SK-N-SH (cell line): Measurements from ENCODE around the gene ACAD11. TPM values are rescaled to one million over a fixed set of nuclear protein-coding genes. Genes with fewer than 3 reads are reported as not detected.

Experiments
- CTCF ChIA-PET: fragments of 300-600, 350-600 bp; formaldehyde crosslinking; extraction: SDS; loops from one replicate; lab custom pipeline; 2021; lab: Yijun Ruan, JAX
- POLR2A ChIA-PET: fragments of 350-600 bp; sonication (Branson Sonifier 250); formaldehyde crosslinking; extraction: SDS; loops from one replicate; lab custom pipeline; 2020; ENCODE audit warnings: antibody characterized with exemption, inconsistent platforms; lab: Yijun Ruan, JAX
- DNase-seq: peaks from one replicate; pipeline ENCODE4 v3.0.0; 2012
- H2AFZ ChIP-seq: fragments of 200-600 bp; sonication (generic); 2 replicates; pipeline ENCODE4 v1.8.1; 2016; ENCODE audit warnings: antibody characterized with exemption, mild to moderate bottlenecking, low read depth
- H3F3A ChIP-seq: fragments of 200-600 bp; sonication (generic); replicated peaks from 2 replicates; pipeline ENCODE3; 2016; ENCODE audit warnings: antibody characterized with exemption, mild to moderate bottlenecking; ENCODE audit not compliant: insufficient read depth
- H3K27ac ChIP-seq, 2 experiments: fragments of 200-500 bp in 1 of 2; fragments of 200-600 bp in 1 of 2; sonication (Bioruptor generic) in 1 of 2; sonication (generic), shearing (Covaris generic) in 1 of 2; 2 replicates each; pipeline versions ENCODE4 v1.5.1 to v1.6.1; 2014 to 2016; ENCODE audit warnings: low read depth in 2 of 2, inconsistent platforms in 1 of 2, low read length in 1 of 2, mild to moderate bottlenecking in 1 of 2, mixed read lengths in 1 of 2
- H3K27me3 ChIP-seq: fragments of 200-600 bp; sonication (generic), shearing (Covaris generic); 2 replicates; pipeline ENCODE4 v1.6.1; 2016; ENCODE audit warnings: mixed run types; ENCODE audit not compliant: insufficient read depth
- H3K36me3 ChIP-seq, 2 experiments: fragments of 200-500 bp in 1 of 2; fragments of 200-600 bp in 1 of 2; sonication (Bioruptor generic) in 1 of 2; sonication (generic) in 1 of 2; replicated peaks in 1 of 2; 2 replicates each; pipeline versions ENCODE3 to v1.5.1; 2014 to 2016; ENCODE audit warnings: low read length in 1 of 2, mild to moderate bottlenecking in 1 of 2; ENCODE audit not compliant: insufficient read depth in 2 of 2, control insufficient read depth in 1 of 2
- H3K4me1 ChIP-seq, 2 experiments: fragments of 200-500 bp in 1 of 2; fragments of 200-600 bp in 1 of 2; sonication (Bioruptor generic) in 1 of 2; sonication (generic), shearing (Covaris generic) in 1 of 2; 2 replicates each; pipeline versions ENCODE4 v1.5.1 to v1.6.1; 2014 to 2016; ENCODE audit warnings: low read depth in 1 of 2, low read length in 1 of 2, mixed run types in 1 of 2; ENCODE audit not compliant: insufficient read depth in 2 of 2, control insufficient read depth in 1 of 2
- H3K4me2 ChIP-seq: fragments of 200-600 bp; sonication (generic), shearing (Covaris generic); 2 replicates; pipeline ENCODE4 v1.6.1; 2017; ENCODE audit warnings: mixed run types
- H3K4me3 ChIP-seq, 2 experiments: fragments of 200-500 bp in 1 of 2; fragments of 200-600 bp in 1 of 2; sonication (Bioruptor generic) in 1 of 2; sonication (generic), shearing (Covaris generic) in 1 of 2; 2 replicates each; pipeline versions ENCODE4 v1.5.1 to v1.8.1; 2014 to 2016; ENCODE audit warnings: low read depth in 2 of 2, inconsistent platforms in 1 of 2, low read length in 1 of 2, mild to moderate bottlenecking in 1 of 2, mixed read lengths in 1 of 2, moderate library complexity in 1 of 2
- H3K79me2 ChIP-seq: fragments of 200-600 bp; sonication (generic); 2 replicates; pipeline ENCODE4 v1.8.1; 2017; ENCODE audit warnings: mild to moderate bottlenecking; ENCODE audit not compliant: insufficient read depth
- H3K9ac ChIP-seq: fragments of 200-600 bp; sonication (generic); 2 replicates; pipeline ENCODE4 v1.6.1; 2017; ENCODE audit warnings: mixed run types
- H3K9me2 ChIP-seq: fragments of 200-600 bp; sonication (generic); 2 replicates; pipeline ENCODE4 v1.6.1; 2017; ENCODE audit warnings: mixed run types
- H3K9me3 ChIP-seq: fragments of 200-600 bp; sonication (generic); 2 replicates; pipeline ENCODE4 v1.6.1; 2017; ENCODE audit warnings: mixed run types, mild to moderate bottlenecking, moderate library complexity
- H4K20me1 ChIP-seq: fragments of 200-600 bp; sonication (generic); 2 replicates; pipeline ENCODE4 v1.6.1; 2017; ENCODE audit warnings: mild to moderate bottlenecking, mixed run types; ENCODE audit not compliant: insufficient read depth
- EP300 ChIP-seq, 2 experiments: IDR thresholded peaks; 2 replicates each; pipeline versions ENCODE4 v1.4.0 to v1.6.1; 2012; ENCODE audit warnings: borderline replicate concordance in 1 of 2, low read depth in 1 of 2, low read length in 1 of 2
- EZH2phosphoT487 ChIP-seq: fragments of 200-600 bp; sonication (generic); IDR thresholded peaks from 2 replicates; pipeline ENCODE4 v1.6.1; 2017; ENCODE audit warnings: low read depth, mixed run types, mild to moderate bottlenecking, antibody characterized with exemption, moderate library complexity, borderline replicate concordance
- FOSL2 ChIP-seq: IDR thresholded peaks from 2 replicates; pipeline ENCODE4 v1.4.0; 2012; ENCODE audit warnings: low read depth, mild to moderate bottlenecking, moderate library complexity, borderline replicate concordance
- FOXJ3 ChIP-seq: sonication (generic); formaldehyde crosslinking; IDR thresholded peaks from 2 replicates; pipeline ENCODE4 v1.5.1; 2020; ENCODE audit warnings: mild to moderate bottlenecking, missing genetic modification reagents
- GATA2 ChIP-seq: sonication (generic); formaldehyde crosslinking; IDR thresholded peaks from 2 replicates; pipeline ENCODE4 v1.5.0; 2020; ENCODE audit warnings: mild to moderate bottlenecking, missing genetic modification reagents
- JUND ChIP-seq: IDR thresholded peaks from 2 replicates; pipeline ENCODE4 v1.4.0; 2012
- MAX ChIP-seq: IDR thresholded peaks from 2 replicates; pipeline ENCODE4 v1.4.0; 2012; ENCODE audit warnings: low read depth
- MEF2A ChIP-seq: IDR thresholded peaks from 2 replicates; pipeline ENCODE4 v1.4.0; 2012; ENCODE audit warnings: low read depth, borderline replicate concordance
- MXI1 ChIP-seq: IDR thresholded peaks from 2 replicates; pipeline ENCODE4 v1.6.1; 2012; ENCODE audit warnings: mild to moderate bottlenecking, low read depth, low read length, improper control_type of control experiment
- NFIC ChIP-seq: IDR thresholded peaks from 2 replicates; pipeline ENCODE4 v1.4.0; 2012; ENCODE audit warnings: borderline replicate concordance
- RFX5 ChIP-seq: IDR thresholded peaks from 2 replicates; pipeline ENCODE4 v1.6.1; 2012; ENCODE audit warnings: mild to moderate bottlenecking, improper control_type of control experiment, low read length
- SIN3A ChIP-seq: IDR thresholded peaks from 2 replicates; pipeline ENCODE4 v1.6.1; 2012; ENCODE audit warnings: low read depth, mild to moderate bottlenecking, low read length, moderate library complexity, borderline replicate concordance
- SMC3 ChIP-seq: IDR thresholded peaks from 2 replicates; pipeline ENCODE4 v1.6.1; 2012; ENCODE audit warnings: low read depth, low read length, improper control_type of control experiment
- TCF12 ChIP-seq: IDR thresholded peaks from 2 replicates; pipeline ENCODE4 v1.4.0; 2012
- TEAD4 ChIP-seq: IDR thresholded peaks from 2 replicates; pipeline ENCODE4 v1.4.0; 2012; ENCODE audit warnings: mild to moderate bottlenecking, borderline replicate concordance; ENCODE audit not compliant: insufficient read depth
- YY1 ChIP-seq: IDR thresholded peaks from 2 replicates; pipeline ENCODE4 v1.4.0; 2012; ENCODE audit warnings: low read depth, mild to moderate bottlenecking
- WGBS: methylation state at CpG from one replicate; pipeline ENCODE4 v1.1.6; 2017; ENCODE audit warnings: low lambda C conversion rate; 5-methylcytosine and 5-hydroxymethylcytosine counted together
- polyA plus RNA-seq, 3 experiments: library from polyadenylated mRNA; depleted of rRNA; stranded (reverse); fragments of >200 nt; gene quantifications; 2 replicates each; pipeline ENCODE4 v1.2.3, GENCODE V29; 2012
- TF ChIP-seq, protein P1 (sequence below): IDR thresholded peaks from 2 replicates; pipeline ENCODE4 v1.4.0; 2012; ENCODE audit warnings: low read depth, borderline replicate concordance
- TF ChIP-seq, protein P2 (sequence below): IDR thresholded peaks from 2 replicates; pipeline ENCODE4 v1.4.0; 2012; ENCODE audit warnings: low read depth, borderline replicate concordance

ACAD11 gene
- polyA plus RNA-seq, 1 of the 3 experiments (the other 2 are of a cell fraction) = 16.3 TPM

- WGBS = 100% methylated on average over 1 of the region's 1 CpG
- TF ChIP-seq TCF12 (no peak), YY1 (no peak), SMC3 (no peak), SIN3A (no peak), JUND (no peak), MXI1 (no peak)
- no peaks in the 10 kb centered on the region for H3K27me3 ChIP-seq
- peaks cover 18 to 32% of the 10 kb centered on the region in 2 experiments for H3K36me3 ChIP-seq
- H3K9ac ChIP-seq = no peak overlapping the region
- H3K4me1 ChIP-seq = peaks cover 0 to 31% of the 10 kb centered on the region in 2 experiments; a peak in 3 of 4 replicates
- no peaks in the 10 kb centered on the region for H4K20me1 ChIP-seq
- POLR2A ChIA-PET = interaction anchor here (0.8 kb wide), 1 partner anchor 14 kb away, joined by 3 read pairs; no protein-coding TSS in a partner anchor
- no peak overlapping the region for H2AFZ ChIP-seq
- H3K79me2 ChIP-seq = no peaks in the 10 kb centered on the region
- H3K9me3 ChIP-seq = no peaks in the 10 kb centered on the region
- no peaks in the 10 kb centered on the region for H3K9me2 ChIP-seq
- no peak overlapping the region for H3K4me3 ChIP-seq
- peak overlapping the region in 1 of 2 experiments; percentile 27; a peak in 2 of 4 replicates for H3K27ac ChIP-seq
- DNase-seq = no peak
- no peak overlapping the region for H3K4me2 ChIP-seq
- H3F3A ChIP-seq = peaks cover 23% of the 10 kb centered on the region
- CTCF ChIA-PET = interaction anchor here (1.1 to 1.2 kb wide), 2 partner anchors 16 to 283 kb away, joined by 3 to 4 read pairs; no protein-coding TSS in a partner anchor
Observed at GRCh38 chr3:132625613-132626012, 34.0 kb downstream of the ACAD11 start.

- H3K79me2 ChIP-seq = no peaks in the 10 kb centered on the region
- peaks cover 0 to 25% of the 10 kb centered on the region in 2 experiments; a peak in 3 of 4 replicates for H3K4me1 ChIP-seq
- H3F3A ChIP-seq = peaks cover 16% of the 10 kb centered on the region
- H3K4me3 ChIP-seq = no peak overlapping the region
- no peaks in the 10 kb centered on the region for H3K27me3 ChIP-seq
- POLR2A ChIA-PET = no interaction called here
- no peak overlapping the region for H3K9ac ChIP-seq
- peaks cover 19 to 33% of the 10 kb centered on the region in 2 experiments for H3K36me3 ChIP-seq
- CTCF ChIA-PET = interaction anchor here (1.1 to 1.4 kb wide), 2 partner anchors 89 to 282 kb away, joined by 3 to 4 read pairs; no protein-coding TSS in a partner anchor
- TF ChIP-seq EZH2phosphoT487 = no peak
- no peak for TF ChIP-seq MEF2A
- no peak for TF ChIP-seq GATA2 (CRISPR knock-in tag)
- TF ChIP-seq FOXJ3 = no peak
- no peak for TF ChIP-seq EP300 (IDR thresholded peaks at IDR 0.05; ENCODE audit: borderline replicate concordance in 1 of 2, low read depth in 1 of 2, low read length in 1 of 2)
- TF ChIP-seq MAX = no peak
- no peak for TF ChIP-seq MXI1
- TF ChIP-seq, protein P1, sequence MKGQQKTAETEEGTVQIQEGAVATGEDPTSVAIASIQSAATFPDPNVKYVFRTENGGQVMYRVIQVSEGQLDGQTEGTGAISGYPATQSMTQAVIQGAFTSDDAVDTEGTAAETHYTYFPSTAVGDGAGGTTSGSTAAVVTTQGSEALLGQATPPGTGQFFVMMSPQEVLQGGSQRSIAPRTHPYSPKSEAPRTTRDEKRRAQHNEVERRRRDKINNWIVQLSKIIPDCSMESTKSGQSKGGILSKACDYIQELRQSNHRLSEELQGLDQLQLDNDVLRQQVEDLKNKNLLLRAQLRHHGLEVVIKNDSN = no peak
- TF ChIP-seq TEAD4 = no peak
- TF ChIP-seq, protein P2, sequence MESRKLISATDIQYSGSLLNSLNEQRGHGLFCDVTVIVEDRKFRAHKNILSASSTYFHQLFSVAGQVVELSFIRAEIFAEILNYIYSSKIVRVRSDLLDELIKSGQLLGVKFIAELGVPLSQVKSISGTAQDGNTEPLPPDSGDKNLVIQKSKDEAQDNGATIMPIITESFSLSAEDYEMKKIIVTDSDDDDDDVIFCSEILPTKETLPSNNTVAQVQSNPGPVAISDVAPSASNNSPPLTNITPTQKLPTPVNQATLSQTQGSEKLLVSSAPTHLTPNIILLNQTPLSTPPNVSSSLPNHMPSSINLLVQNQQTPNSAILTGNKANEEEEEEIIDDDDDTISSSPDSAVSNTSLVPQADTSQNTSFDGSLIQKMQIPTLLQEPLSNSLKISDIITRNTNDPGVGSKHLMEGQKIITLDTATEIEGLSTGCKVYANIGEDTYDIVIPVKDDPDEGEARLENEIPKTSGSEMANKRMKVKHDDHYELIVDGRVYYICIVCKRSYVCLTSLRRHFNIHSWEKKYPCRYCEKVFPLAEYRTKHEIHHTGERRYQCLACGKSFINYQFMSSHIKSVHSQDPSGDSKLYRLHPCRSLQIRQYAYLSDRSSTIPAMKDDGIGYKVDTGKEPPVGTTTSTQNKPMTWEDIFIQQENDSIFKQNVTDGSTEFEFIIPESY = no peak
- TF ChIP-seq RFX5 = no peak
- TF ChIP-seq NFIC = no peak
- no peak for TF ChIP-seq SIN3A
- TF ChIP-seq FOSL2 = no peak
- H3K9me2 ChIP-seq = no peaks in the 10 kb centered on the region
- H3K4me2 ChIP-seq = no peak overlapping the region
- DNase-seq = no peak
- H3K9me3 ChIP-seq = no peaks in the 10 kb centered on the region
- peak overlapping the region in 1 of 2 experiments; percentile 27; a peak in 1 of 4 replicates for H3K27ac ChIP-seq
- no peaks in the 10 kb centered on the region for H4K20me1 ChIP-seq
- 99% methylated on average over 7 of the region's 7 CpGs for WGBS
- H2AFZ ChIP-seq = no peak overlapping the region
Observed at GRCh38 chr3:132624790-132625189, 34.8 kb downstream of the ACAD11 start.
